ENCODE data around the gene KIAA0232. TPM values are rescaled to one million over a fixed set of nuclear protein-coding genes. Genes with fewer than 3 reads are reported as not detected.
"Not testable (repeated sequence)": the region's sequence is repeated elsewhere in the genome, so short reads cannot be mapped to it uniquely, and the experiment has no call there.

The KIAA0232 gene
- total RNA-seq, 1 experiment from 2014 or later = 19.0 TPM

DNA sequence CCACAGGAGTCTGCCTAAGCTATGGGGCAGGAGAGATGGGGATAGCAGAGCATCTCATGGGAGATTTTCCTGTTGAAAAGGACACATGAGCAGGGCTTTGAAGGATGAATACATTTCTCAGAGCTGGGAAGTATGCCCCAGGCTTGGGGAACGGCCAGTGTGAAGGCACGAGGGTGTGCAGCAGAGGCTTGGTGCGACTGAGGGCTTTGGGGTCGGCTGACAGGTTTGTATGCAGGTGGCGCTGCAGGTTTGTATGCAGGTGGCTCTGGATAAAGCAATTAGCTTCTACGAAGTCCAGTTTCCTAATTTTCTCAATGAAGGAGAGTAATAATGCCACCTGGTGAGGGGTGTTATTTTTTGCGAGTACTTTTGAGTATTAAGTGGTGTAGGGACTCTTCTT is 6.8 kb upstream of the KIAA0232 start:
- no peak for DNase-seq (ENCODE audit: low read depth)

DNA sequence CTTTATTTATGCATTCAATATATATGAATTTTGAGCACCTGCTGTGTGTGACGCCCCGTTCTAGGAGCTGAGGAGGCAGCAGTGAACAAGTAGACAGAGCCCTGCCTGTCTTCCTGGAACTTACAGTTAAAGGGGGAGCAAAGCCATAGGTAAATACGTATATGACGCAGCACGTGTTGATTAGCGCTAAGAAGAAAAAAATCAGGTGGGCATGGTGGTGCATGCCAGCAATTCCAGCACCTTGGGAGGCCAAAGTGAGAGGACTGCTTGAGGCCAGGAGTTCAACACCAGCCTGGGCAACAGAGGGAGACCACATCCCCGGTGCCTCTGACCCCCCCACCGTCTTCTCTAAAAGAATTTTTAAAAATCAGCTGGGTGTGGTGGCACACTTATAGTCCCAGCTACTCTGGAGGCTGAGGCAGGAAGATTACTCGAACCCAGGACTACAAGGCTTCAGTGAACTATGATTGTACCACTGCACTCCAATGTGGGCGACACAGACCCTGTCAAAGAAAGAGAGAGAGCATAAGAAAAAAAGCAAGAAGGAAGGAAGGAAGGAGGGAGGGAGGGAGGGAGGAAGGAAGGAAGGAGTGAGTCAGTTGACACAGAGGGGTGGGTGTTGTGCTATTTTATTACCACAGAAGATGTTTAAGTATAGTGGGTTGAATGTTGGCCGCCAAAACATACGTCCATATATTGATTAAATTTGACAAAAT is 5.4 kb upstream of the KIAA0232 start:
- DNase-seq (ENCODE audit: low read depth) = no peak

DNA sequence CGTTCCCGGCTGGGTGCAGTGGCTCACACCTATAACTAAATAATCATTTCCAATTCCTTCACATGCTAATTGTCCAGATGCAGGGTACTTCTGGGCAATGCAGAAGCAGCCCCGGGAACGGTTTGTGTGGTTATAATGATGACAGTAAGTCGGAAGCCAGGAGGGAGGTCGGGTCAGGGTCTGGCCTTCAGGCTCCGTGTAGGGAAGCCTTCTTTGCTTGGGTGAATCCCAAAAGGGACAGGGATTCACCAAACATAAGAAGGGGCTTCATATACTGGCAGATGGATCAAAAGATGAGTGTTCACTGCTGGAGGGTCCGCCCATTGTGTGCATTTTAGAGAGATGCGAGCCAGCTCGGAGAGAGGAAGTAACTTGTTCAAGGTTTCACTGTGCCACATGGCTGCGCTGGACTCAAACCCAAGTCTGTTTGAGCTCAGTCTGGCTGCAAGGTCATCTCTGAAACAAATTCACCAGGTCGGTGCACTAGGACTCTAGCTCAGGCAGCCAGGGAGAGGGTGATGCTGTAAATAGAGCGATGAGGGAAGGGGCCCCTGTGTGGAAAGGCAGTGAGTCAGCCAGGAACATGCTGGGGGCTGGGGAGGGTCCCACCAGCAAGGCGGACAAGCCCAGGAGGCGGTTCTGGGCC is 4.8 kb upstream of the KIAA0232 start:
- DNase-seq (ENCODE audit: low read depth) = no peak

DNA sequence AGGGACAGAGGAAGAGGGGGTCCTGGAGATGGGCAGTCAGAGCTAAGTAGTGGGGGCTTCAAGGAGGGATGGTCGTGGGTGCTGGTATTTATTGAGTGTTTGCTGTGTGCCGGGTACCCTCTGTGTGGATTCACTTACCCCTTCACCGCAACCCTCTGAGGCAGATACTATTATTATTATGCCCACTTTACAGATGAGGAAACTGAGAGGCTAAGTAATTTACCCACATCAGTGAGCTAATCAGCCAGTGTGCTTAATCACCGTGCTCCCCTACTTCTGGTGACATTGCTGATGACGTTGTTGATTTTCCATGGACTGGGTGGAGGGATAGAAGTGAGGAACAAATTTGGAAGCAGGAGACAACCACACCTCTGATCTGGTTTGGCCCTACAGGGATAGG is 4.1 kb upstream of the KIAA0232 start:
- no peak for DNase-seq (ENCODE audit: low read depth)

DNA sequence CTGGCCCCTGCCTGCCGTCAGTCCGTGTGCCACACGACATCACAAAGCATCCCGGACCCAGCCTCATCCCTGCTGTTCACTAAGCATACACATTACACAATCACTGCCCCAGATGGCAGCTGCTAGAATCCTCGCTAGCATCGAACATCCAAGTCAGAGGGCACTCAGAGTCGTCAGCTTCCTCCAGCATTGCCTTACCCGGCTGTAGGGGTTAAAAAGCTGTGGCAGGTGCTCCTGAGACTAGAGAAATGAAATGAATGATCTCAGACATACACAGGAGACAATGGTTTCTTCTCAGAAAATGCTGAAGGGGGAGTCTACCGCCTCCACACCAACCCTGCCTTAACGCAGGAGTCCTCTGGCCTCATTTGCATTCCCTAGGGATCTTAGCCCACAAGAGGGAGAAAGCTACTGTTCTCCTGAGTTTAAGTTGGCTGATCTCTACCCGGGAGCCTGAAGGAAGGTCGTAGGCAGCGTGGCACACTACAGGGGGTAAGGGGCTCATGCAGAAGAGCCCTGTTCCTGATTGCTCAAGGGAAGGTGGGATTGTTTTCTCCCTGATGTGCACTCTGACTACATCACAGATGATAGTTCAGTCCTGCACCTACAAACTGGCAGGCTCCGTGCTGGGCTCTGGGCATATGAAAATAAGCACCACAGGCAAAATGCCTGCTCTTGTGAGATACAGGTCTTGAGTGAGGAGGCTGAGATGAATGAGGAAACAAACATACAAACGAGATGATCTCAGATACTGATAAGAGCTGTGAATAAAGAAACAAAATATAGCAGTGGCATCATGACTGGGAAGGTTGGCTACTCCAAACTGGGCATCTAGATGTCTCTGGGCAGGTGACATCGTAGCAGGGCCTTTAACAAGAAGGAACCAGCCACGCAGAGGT is 2.6 kb upstream of the KIAA0232 start:
- DNase-seq (ENCODE audit: low read depth) = peak; percentile 83

DNA sequence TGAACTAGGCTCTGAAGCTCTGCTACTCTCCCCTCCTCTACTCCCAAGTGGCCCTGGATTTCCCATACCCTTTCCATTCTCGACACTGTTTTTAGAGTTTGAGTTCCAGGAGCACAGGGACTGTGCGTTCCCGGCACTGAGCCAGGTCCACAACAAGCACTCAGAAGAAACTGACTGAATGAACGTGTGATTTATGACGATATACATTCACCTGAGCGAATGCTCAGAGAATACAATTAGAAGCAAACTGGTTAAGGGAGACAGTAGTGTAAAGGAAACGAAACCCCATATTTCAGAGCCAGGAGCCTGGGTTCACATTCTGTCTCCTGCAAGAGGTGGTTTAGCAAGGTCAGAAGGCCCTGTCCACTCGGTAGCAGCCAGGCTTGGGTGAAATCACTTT is 1.4 kb upstream of the KIAA0232 start:
- no peak for DNase-seq (ENCODE audit: low read depth)

DNA sequence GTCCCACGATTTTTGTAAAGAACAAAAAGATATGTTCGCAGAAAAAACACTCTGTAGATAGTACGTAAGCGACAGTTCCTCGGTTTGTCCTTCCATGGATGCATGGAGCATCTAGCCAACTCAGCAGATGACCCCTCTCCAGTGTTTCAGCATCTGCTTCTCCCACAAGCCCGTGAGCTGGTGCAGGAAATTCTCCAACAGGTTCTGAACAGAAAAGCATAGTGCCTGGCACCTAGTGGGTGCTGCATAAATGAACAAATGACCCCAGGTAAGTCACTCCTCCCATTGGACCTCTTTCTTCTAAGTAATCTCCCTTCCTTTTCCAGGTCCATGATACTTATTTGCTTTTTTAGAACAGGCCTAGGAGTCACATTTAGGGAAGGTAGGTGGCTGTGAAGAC is 966 bp upstream of the KIAA0232 start:
- DNase-seq (ENCODE audit: low read depth) = no peak

DNA sequence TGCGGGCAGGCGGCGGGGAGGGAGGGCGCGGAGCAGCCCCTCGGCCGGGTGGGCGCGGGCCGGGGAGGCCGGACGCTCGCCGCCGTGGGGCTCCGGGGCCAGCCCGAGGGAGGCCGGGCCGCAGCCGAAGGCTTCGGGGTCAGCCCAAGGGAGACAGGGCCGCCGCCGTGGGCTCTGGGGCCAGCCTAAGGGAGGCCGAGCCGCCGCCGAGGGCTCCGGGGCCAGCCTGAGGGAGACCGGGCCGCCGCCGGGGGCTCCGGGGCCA is 251 bp downstream of the KIAA0232 start:
- DNase-seq (ENCODE audit: low read depth) = no peak

DNA sequence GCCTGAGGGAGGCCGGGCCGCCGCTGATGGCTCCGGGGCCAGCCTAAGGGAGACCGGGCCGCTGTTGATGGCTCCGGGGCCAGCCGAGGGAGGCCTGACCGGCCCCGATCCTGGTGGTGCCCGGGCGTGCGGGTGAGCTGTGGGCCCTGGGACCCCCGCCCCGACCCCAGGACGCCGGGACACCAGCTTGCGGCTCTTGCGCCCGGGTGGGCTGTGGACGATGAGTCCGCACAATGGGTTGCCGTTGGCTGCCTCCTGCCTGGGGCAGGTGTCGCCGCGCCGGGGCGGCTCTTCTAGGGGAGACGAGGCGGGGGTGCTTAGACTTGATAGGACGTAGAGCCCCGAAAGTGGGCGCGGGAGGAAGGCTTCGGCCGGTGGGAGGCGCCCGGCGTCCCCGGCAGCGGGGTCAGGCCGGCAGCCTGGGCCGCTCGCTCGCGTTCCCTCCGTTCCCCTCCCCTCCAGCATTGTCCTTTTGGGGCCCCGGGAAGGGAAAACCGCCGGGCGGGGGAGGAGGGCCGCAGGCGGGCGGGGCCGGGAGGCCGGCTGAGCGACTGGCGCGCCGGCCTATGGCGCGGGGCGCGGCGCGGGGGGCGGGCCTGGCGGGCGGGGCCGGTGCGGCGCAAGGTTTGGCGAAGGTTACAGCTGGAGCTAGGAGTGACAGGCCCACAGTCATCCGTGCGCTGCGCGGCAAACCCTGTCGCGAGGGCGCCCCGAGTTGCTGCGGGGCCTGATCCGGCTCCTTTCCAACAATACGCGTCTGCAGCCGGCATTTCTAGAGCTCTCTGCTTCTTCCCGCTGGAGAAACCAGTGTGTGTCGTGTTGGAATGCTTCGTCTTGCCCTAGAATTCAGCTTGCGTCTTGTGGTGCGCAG is 819 bp downstream of the KIAA0232 start:
- DNase-seq (ENCODE audit: low read depth) = peak; percentile 82

DNA sequence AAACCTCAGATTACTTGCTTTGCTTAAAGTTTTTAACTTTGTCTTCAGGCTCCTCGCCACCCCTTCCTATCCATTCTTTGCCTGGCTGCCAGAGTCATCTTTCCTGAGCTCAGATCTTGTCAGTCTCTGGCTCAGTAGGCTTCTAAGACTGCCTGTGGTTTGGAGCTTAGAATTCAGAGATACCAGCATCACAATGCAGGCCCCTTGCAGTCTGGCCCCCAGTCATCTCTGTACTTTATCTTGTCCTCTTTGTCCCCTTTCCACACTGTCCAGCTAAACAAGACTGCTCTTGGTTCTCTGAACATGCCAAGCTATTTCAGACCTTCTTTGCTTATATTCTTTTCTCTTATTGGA is 3.0 kb downstream of the KIAA0232 start:
- DNase-seq (ENCODE audit: low read depth) = no peak

DNA sequence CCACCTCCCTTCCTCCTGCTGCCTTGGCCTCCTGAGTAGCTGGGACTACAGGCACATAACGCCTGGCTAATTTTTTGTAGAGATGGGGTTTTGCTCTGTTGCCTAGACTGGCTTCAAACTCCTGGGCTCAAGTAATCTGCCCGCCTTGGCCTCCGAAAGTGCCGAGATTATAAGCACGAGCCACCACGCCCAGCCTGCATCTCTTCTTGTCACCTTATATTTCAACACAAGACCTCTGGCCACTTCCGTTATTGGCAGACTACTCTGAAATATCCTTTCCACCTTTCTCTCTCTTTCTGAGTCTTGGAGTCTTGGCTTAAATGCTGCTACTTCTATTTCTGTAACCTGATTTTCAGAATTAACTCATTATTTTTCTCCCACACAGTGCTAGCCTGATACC is 5.6 kb downstream of the KIAA0232 start:
- DNase-seq (ENCODE audit: low read depth) = no peak

DNA sequence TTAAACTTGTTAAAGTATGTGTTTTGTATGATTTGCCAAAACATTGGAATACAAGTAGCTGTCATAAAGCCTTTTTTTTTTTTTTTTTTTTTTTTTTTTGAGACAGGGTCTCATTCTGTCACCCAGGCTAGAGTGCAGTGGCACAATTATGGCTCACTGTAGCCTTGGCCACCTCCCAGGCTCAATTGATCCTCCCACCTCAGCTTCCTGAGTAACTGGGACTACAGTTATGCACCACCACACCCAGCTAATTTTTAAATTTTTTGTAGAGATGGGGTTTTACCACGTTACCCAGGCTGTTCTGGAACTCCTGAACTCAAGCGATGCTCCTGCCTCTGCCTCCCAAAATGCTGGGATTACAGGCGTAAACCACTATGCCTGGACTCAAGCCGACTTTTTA is 8.7 kb downstream of the KIAA0232 start:
- not testable (repeated sequence) for DNase-seq (ENCODE audit: low read depth)

DNA sequence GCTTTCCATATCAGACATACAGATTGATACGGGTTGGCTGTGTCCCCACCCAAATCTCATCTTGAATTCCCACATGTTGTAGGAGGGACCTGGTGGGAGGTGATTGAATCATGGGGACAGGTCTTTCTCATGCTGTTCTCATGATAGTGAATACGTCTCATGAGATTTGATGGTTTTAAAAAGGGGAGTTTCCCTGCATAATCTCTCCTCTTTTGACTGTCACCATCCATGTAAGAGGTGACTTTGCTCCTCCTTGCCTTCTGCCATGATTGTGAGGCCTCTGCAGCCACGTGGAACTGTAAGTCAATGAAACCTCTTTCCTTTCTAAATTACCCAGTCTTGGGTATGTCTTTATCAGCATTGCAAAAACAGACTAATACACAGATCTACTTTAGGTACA is 9.3 kb downstream of the KIAA0232 start:
- DNase-seq (ENCODE audit: low read depth) = not testable (repeated sequence)

DNA sequence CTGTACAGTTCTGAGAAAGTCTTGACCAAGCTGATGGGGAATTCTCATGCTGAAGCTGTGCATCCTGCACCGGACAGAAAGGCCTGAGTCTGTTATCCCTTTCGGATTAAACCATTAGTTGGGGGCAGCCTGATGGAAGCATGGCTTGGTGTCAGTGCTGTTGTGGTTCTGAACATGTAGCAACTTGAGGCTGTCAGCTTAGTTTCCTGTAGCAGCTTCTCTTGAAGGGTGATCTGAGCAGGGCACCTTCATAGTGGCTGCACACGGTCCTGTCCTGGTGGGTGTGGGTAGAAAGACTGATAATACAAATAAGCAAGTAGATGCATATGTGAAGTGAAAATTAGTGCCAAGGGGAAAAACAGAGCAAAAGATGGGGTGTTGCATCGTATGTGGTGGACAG is 11.7 kb downstream of the KIAA0232 start:
- no peak for DNase-seq (ENCODE audit: low read depth)

DNA sequence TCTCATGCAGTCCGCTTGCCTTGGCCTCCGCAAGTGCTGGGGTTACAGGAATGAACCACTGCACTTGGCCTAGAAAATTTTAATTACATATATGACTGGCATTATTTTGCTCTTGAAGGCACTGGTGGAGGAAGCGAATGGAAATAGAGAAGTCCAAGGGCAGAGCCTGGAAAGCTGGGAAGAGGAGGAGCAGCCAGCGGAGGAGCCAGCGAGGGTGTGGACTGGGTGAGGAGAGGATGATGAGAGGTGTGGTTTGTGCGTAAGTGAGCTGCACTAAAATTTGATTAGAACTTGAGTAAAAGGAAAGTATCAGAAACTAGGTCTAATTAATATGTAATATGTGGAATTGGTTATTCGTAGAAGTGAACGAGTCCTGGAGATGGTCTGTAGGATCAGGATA is 13.3 kb downstream of the KIAA0232 start:
- no peak for DNase-seq (ENCODE audit: low read depth)

DNA sequence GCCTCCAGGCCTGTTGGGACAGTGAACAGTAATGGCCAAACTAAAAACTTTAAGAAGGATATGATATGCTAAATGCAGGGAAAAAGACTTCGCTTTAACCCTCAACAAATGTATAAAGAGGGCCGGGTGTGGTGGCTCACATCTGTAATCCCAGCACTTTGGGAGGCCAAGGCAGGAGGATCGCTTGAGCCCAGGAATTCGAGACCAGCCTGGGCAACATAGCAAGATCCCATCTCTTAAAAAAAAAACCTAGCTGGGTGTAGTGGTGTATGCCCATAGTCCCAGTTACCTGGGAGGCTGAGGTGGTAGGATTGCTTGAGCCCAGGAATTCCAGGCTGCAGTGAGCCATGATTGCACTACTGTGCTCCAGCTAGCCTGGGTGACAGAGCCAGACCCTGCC is 14.8 kb downstream of the KIAA0232 start:
- not testable (repeated sequence) for DNase-seq (ENCODE audit: low read depth)

DNA sequence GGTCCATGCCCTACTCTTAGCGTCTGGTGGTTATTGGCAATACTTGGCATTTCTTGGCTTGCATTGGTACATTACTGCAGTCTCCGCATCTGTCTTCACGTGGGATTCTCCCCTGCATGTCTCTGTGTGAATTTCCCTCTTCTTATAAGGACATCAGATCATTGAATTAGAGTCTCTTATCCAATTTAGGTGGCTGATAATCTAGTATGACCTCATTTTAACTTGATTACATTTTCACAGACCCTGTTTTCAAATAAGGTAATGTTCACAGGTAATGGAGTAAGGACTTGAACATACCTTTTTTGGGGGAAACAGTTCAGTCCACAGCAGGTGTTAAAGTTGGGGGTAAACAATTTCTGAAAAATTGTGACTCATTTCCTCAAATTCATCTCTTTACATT is 16.6 kb downstream of the KIAA0232 start:
- no peak for DNase-seq (ENCODE audit: low read depth)

DNA sequence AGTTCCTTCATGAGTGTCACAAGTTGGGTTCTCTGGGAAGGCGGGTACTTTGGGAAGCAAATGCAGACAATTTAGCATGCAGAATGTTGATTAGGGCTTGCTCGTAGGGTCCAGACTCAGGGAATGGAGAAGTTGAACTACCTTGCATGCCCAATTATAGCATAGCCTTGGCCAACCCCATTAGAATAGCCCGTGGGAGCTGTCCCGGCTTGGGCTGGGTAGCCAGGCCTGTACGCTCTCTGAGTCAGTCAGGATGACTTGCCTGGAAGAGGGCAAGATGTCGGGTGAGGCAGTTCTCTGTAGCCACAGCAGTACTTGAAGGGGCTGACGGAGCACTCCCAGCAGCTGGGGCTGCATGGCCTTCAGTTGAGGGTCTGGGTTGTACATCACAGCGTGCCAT is 19.5 kb downstream of the KIAA0232 start:
- DNase-seq (ENCODE audit: low read depth) = no peak

DNA sequence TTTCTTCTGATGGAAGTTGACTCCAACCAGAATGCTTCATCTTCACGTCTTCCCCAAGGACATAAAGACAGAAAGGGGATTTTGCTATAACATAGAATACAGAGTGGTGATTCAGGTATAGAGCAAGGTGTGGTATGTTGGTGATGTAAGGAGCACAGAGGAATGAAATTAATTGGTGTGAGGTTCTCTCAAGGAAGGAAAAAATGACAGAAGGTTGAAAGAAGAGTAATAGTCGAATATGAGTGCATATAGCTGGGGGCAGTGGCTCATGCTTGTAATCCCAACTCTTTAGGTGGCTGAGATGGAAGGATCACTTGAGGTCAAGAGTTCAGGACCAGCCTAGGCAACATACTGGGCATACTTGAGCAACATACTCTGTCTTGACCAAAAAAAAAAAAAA is 20.1 kb downstream of the KIAA0232 start:
- no peak for DNase-seq (ENCODE audit: low read depth)

DNA sequence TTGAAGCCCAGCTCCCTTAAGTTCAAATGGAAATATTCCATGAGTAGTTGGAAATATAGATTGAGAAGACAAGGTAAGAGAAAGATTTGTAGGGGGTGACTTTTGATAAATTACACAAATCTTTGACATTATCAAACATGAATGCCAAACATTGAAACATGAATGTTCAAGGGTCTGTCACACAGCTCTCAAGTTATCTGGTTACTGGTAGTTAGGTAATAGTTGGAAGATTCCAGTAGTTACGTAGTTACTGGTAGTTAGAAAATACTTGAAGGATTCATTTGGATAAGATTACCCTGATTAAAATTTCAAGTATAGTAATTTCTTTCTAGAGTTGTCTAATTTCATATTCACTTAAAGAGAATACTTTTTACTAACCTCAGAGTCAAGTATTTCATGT is 20.7 kb downstream of the KIAA0232 start:
- DNase-seq (ENCODE audit: low read depth) = no peak

DNA sequence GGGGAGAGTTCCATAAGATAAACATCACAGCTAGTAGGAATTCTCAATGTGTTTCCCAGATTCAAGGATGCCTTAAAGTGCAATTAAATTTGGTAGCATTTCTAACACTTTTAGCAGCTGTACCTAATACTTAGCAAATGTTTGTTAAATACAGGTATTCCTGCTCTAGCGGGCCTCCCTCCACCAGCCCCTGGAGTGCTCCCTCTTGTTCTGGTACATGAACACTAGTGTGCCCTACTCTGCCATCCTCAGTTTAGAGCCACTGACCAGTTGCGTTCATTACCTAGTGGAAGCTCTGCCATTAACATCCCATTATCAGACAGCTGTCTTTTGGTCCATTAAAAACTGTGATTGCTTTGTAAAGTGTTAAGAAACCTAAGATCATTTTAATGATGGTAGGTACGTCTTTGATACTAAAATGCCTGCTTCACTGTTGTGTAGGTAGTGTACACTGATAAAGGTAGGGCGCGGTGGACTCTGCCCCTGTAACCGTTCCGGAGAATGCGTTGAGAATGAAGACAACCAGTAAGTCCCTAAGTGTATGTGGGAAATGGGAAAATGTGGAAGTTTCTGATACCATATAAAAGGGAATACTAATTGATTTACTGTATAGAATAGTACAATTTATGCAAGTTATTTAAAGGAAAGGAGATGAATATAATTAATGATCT is 21.7 kb downstream of the KIAA0232 start:
- no peak for DNase-seq (ENCODE audit: low read depth)
